GM15510 (cell line): Measurements from ENCODE around the gene REC114.

Experiments
- POLR2A ChIP-seq: IDR thresholded peaks from 3 replicates; pipeline ENCODE4 v1.6.1; 2011; ENCODE audit warnings: borderline replicate concordance; ENCODE audit not compliant: insufficient read length; ENCODE audit errors: extremely low read depth

The REC114 gene, protein sequence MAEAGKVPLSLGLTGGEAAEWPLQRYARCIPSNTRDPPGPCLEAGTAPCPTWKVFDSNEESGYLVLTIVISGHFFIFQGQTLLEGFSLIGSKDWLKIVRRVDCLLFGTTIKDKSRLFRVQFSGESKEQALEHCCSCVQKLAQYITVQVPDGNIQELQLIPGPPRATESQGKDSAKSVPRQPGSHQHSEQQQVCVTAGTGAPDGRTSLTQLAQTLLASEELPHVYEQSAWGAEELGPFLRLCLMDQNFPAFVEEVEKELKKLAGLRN

DNA sequence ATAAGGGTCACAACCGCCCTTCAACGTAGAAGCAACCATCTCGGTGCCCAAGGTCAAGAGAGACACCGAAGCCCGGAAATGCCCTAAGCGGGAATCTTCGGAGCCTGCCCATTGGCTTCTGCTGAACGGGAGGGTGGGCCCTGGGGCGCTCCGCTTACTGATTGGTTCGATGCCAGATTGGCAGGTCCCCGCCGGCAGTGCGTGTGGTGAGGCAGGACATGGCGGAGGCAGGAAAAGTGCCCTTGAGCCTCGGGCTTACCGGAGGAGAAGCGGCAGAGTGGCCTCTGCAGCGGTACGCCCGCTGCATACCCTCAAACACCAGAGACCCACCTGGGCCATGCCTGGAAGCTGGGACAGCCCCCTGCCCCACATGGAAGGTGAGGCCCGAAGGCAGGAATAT lies at the start of gene REC114:
Gene REC114 (plus strand): TSS at position 197 of the 400 bp plus-strand sequence. CDS start 22 bp downstream, at position 219.
- TF ChIP-seq POLR2A = no peak

DNA sequence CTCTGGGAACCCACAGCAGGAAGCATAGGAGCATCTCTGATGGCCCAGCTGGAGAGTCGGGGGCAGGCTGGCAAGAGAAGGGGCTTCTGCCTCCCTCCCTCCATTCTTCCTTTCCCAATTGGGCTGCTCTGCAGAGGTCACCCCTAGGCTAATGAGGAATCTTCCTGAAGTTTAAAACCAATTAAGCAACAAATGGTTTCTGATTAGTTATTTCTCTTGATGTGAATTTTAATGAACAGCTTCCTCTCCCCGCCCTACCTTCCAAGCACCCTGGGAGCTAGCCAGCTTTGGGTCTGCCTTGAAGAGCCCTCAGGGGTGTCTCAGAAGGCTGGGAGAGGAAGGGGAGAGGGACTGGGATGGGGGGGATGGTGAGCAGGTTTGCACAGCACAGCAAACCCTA lies 49.6 kb upstream of the REC114 start:
- TF ChIP-seq POLR2A = no peak

DNA sequence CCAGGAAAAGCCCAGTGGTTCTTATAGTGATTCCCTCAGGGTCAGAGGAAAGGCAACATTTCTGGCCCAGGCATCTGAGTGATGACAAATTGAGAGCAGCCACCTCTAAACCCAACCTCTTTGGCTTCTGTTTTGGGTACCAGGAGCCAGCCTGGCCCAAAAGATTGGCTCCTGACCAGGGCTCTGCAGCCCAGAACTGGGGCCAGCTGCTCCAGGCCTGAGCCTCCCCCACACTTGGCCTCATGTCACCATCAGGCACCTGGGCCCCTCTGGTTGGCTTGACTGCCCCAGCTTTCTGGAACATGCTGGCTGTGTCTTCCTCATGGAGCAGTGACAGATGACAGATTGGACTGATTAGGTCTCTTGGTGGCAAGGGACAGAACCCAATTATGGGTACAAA lies 48.2 kb upstream of the REC114 start:
- no peak for TF ChIP-seq POLR2A

DNA sequence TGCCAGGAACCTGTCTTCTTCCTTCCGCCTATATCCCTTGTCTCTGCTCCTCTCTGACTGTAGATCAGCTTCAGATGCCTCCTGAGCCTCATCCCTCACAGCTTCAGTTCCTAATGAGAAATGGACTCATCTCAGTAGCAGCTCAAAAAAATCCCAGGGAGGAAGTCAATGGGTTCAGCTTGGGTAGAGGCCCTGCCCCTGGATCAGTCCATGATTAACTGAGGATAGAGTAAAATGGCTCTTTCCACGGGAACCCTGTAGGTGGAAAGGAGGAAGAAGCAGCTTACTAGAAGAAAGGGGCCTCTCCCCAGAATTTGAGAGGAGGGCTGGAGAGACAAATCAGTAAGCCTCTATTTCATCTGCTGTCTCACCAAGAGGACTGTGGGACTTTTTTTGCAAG lies 47.3 kb upstream of the REC114 start:
- no peak for TF ChIP-seq POLR2A

DNA sequence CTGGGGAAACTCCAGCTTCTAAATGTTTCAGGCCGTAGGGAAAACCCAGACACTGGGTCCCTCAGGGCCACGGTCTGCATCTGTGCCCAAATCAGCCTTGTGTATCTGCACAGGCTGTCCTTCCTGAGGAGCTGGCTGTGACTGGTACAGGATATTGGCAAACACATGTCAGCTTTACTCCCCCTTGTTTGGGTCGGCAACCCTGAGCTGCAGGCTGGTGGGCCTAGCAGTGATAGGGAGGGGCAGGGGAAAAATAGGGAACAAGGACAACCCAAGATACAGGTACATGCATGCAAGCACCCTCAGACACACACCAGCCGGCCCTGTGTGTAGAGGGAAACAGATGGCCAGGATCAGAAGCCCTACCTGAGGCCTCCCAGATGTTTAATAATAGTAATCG lies 45.5 kb upstream of the REC114 start:
- no peak for TF ChIP-seq POLR2A

DNA sequence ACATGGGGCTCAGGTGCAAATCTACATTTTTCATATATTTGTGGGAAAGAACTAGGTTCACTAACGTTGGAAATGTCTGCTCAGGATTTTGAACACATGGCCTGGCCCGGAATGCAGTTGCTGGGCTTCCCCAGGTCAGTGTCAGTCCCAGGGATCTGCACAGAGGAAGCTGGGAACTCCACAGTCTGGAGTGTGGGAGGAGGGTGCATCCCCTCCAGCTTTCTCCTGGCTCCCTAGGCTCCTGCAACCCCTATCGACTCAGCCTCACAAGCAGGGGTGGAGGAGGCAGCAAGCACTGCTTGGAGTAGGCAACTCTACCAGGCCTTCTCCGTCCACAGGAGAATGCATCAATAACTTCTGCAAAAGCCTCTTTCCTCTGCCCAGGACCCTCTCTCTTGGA lies 44.1 kb upstream of the REC114 start:
- no peak for TF ChIP-seq POLR2A

DNA sequence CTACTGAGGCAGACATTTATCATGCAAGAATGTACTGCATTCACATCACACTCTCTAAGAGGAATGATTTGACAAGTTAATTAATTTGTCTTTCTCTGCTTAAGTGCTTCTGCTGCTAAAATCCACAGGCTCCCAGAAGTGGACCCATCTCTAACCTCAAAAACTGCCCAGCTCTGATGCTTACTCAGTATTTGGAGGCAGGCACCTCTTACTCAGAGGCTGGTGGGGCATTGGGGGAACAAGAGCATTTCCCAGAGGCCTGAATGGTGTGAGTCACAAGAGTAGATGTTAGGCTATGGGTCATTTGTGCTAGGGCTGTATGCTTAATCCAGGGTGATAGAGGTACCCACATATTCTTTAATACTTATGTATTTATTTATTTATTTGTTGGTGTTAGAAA lies 39.8 kb upstream of the REC114 start:
- TF ChIP-seq POLR2A = no peak

DNA sequence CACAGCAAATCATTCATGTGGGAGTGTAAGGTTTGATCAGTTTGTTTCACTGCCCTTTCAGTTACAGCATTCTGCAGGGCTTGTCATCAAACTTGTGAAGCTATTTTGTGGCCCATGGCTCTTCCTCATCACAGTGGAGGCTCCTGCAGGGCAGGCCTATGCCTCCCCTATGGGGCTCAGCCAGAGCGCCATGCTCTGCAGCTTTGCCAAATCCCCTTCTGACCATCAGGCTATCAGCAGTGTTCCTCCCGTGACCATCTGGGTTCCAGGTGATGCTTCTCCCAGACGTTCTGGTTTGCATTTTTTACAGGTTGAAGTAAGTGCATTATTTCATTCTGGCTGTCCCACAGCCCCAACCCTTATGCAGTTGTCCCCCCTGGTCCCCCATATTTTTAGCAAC lies 28.1 kb upstream of the REC114 start:
- no peak for TF ChIP-seq POLR2A

DNA sequence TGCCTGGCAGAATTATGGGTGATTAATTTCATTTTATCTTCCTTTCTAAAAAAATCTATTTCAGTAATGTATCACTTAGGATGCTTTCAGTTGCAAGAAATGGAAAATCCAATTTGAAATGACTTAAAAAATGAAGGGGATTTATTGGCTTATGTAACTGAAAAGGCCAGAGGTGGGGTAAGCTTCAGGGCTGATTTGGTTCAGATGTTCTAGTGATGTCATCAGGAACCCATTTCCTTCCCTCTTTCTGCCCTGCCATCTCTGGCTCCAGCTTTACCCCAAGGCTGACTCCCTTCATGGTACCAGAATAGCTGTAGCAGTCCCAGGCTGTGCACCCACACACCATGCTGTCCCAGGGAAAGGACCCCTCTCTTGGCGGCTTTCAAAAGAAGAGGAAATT lies 18.5 kb upstream of the REC114 start:
- TF ChIP-seq POLR2A = no peak

DNA sequence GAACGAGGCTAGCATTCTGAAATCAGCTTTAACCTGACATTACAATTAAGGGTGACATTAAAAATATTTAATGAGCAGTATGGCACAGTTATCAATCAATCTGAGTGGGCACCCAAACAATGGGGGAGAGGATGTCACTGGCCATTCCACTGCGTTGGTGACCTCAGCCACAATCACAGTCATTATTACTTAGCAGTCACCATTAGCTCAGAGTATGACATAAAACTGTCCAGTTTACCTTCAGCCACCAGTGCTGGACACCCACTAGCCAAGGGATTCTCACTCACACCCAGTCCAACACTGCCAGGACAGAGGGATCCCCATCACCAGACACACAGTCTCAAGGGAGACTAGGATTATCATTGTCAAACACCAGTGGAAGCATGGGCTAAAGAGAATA lies 17.5 kb upstream of the REC114 start:
- no peak for TF ChIP-seq POLR2A

DNA sequence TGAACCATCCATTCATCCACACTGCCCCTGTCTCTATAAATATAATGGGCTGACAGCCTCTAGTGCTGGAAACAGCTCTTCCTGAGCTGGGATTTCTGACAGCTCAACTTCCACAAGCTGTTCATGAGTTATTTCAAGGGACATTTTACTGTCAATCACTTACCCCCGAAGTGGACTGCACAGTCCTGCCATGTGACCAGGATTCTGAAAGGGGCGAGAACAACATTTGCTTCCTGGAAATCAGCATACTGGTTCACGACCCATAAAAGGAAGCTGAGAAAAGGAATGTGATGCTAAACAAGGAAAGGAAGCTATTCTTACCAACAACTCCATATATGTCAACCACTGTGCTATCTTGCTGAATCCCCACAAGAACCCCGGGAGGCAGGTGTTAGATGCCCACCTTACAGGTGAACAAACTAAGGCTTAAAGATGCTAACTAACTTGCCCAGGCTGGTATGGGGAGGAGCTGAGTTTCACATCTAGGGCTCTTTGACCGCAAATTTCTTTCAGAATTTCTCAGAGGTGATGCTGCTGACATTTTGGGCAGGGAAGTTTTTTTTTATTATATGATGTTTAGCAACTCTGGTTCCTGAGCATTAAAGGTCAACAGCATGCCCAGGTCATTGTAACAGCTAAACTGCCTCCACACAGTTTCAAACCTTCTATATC lies 16.5 kb upstream of the REC114 start:
- no peak for TF ChIP-seq POLR2A

DNA sequence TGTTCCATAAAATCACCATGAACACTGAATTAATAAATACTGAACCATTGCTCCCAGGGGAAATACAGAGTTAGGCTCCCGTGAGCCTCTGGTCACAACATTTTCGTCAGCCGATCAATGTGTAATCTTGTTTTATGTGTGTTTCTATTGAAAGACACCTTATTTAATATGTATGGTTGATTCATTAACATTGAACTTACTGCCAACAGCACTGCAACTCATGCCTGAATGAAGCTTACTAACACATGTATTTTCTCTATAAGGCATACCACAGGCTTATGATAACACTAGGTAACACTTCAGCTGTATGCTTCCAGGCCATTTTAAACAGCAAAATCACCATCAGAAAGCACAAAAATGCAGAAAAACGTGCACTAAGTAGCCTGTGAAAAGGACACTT lies 9.1 kb upstream of the REC114 start:
- no peak for TF ChIP-seq POLR2A

DNA sequence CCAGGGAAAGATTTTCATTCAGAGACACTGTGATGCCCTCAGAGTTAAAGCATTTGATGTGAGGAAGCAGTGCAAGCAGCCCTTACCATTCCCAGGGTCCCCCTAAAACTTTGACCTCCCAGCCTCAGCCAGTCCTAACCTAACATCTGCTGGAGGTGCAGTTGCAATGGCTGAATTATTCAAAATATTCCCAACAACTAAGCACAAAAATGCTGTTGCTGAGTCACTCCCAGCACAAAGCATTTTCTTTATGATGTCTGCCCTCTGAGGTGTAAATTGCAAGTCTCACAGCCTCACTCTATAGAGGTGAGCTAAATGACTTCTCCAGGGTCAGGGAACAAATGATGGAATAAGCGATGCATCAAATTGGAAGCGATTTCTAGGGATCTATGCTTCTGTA lies 6.4 kb upstream of the REC114 start:
- TF ChIP-seq POLR2A = no peak

DNA sequence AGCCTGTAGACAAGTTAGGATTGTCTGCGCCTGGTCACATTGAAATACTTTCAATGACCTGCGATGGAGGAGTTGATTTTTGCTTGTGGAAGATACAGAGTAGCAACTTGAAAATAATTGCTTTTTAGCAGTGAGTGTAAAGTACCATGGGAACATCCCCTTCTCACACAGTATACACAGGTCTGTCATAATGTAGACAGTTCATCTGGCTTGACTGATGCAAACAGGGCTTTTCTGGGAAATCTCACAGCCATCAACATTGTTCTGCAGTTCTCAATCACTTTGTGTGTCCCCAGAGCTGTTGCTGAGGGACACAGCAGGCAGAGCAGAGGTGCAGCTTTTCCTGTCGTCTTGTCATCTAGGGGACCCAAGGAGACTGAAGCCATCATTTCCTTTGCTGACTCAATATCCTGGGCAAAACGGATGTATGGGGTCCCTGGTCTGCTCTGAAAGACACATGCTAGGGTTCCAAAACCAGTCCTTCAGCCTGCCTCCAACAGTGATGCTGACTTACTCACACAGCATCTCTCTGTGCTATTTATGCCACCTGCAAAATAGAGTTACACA lies 5.3 kb upstream of the REC114 start:
- no peak for TF ChIP-seq POLR2A

DNA sequence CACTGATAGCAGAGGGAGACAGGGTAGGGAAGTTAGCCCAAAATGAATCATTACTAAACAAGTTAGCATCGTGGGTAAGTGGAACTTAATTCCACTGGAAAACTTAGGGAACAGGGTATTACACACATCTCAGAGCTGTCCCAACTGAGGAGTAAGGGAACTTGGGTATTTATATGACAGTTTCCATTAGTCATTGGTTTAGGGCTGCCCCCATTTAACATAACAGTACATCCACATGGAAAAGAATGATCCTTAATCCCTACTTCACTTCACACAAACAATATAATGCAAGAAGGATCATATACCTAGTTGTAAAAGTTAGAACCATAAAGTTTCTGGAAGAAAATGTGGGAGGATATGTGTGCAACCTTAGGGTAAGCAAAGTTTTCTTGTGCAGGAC lies 4.3 kb upstream of the REC114 start:
- no peak for TF ChIP-seq POLR2A

DNA sequence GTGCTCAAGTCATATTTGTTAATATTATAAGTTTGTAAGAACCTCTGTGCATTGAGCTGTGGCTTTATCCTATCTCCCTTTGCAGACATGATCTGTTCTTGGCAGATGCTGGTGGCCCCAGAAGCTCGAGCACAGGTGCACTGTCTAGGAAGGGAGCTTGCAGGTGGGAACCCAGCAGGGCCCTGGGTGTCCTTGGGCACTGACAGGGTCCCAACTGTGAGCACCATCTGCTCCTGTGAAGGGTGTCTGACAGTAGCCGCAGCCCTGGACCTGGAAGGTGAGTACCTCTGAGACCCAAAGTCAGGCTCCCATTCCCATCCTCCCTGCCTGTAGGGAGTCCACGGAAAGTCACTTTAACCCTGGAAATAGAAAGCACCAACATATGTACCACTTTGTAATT lies 2.4 kb upstream of the REC114 start:
- no peak for TF ChIP-seq POLR2A

DNA sequence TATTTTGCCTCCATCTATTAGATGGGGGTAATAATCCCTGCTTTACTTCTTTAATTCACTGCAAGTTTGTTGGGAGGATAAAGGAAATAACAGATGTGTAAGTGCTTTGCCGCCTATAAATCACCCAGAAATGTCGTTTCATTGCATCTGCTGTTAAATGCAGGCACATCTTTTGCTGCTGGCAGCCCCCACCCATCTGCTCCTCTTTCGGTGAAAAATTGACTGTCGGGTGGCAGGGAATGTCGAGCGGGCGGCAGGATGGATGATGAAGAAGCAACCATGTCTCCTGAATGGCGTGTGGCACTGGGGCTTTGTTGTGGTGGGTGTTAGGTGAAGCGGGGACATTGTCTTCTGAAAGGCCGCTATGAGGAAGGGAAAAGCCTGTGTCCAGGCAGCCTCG lies 543 bp upstream of the REC114 start:
- TF ChIP-seq POLR2A = no peak

DNA sequence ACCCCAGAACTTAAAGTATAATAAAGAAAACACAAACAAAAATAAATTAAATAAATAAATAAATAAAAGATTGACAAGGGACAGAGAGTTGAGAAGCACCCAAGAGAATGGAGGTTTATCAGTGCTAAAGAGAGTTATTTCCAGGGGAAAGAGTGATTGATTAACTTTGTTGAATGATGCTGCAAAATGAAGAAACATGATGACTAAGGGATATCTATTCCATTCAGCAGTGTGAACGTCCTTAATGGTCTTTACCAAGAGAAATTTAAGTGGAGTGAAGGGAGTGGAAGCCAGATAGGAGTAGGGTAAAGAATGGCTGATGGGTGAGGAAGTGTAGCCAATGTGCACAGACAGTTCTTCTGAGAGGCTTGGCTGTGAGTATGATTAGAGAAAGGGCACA lies 11.1 kb downstream of the REC114 start:
- TF ChIP-seq POLR2A = no peak
